Measurements from ENCODE around the gene SRGN. TPM values are rescaled to one million over a fixed set of nuclear protein-coding genes. Genes with fewer than 3 reads are reported as not detected.

SRGN gene
- total and polyA plus RNA-seq, 10 of the 15 experiments (the other 5 are each of a cell fraction or from before 2014, with no cell fraction given), result 382 to 2,414 (median 885) TPM

DNA sequence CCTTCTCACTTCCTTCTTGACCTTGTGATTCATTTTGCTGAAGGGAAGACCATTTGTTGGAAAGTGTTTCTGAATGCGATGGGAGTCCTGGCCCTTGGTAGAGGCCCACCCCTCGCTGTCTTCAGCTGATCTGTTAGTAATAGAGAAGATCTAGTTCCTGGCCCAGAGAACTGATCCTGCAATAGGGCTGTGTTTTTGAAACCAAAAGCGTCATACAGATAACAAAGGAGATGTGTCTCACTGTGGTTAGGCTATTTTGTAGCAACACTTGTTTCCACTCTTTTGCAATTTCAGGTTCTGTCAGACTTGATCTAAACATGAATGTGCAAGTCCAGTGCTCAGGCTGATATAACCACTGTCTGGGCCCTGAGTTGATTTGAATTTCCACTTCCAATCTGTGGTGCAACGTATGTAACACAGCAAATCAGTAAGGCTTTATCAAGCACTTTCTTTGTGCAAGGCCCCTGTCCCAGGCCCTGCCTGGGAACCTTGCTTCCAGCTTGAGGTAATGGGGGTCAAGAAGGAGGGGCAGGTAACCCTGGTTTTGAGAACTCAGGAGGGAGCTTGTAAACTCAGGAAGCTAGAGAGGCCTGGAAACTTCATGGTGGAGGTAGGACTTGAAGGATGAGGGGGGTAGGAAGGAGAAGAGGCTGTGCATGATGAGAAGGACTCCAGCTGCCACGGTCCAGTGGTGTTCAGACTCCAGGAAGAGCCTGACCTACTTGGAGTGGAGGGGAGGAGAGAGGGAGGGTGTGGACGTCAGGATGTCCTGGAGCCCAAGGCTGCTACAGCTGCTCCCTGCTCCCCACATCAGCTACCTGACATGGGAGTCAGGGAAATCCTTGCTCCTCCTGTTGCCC lies 42.2 kb upstream of the SRGN start (continued):
- no peak for TF ChIP-seq PBX3 (IDR thresholded peaks at IDR 0.05; ENCODE audit: insufficient replicate concordance, low read depth, low read length)
- peak; percentile 72; the same call in 1 of the 2 replicates for TF ChIP-seq MTA3 (IDR thresholded peaks at IDR 0.05; ENCODE audit: borderline replicate concordance, low read length)
- no peak for TF ChIP-seq SIN3A (IDR thresholded peaks at IDR 0.05; ENCODE audit: low read depth, low read length)
- TF ChIP-seq GABPA (IDR thresholded peaks at IDR 0.05; ENCODE audit: low read depth), result no peak
- no peak for TF ChIP-seq ZSCAN29 (IDR thresholded peaks at IDR 0.05)
- no peak for TF ChIP-seq IRF5 (IDR thresholded peaks at IDR 0.05; ENCODE audit: borderline replicate concordance)
- peak; percentile 53; the same call in 1 of the 2 replicates for TF ChIP-seq PKNOX1 (IDR thresholded peaks at IDR 0.05)
- TF ChIP-seq ELK1 (IDR thresholded peaks at IDR 0.05; ENCODE audit: low read depth, low read length), result no peak
- no peak for TF ChIP-seq SREBF2 (IDR thresholded peaks at IDR 0.05; ENCODE audit: low read length)
- TF ChIP-seq RUNX3 (IDR thresholded peaks at IDR 0.05; ENCODE audit: low read length), result peak; percentile 94

Measured in GM12878 (cell line).